Measurements from ENCODE around the gene SETD2. TPM values are rescaled to one million over a fixed set of nuclear protein-coding genes. Genes with fewer than 3 reads are reported as not detected.

Gene SETD2
- total and polyA plus RNA-seq, 9 of the 15 experiments (the other 6 are each of a cell fraction or from before 2014, with no cell fraction given) = 8.2 to 44.0 (median 33.6) TPM

DNA sequence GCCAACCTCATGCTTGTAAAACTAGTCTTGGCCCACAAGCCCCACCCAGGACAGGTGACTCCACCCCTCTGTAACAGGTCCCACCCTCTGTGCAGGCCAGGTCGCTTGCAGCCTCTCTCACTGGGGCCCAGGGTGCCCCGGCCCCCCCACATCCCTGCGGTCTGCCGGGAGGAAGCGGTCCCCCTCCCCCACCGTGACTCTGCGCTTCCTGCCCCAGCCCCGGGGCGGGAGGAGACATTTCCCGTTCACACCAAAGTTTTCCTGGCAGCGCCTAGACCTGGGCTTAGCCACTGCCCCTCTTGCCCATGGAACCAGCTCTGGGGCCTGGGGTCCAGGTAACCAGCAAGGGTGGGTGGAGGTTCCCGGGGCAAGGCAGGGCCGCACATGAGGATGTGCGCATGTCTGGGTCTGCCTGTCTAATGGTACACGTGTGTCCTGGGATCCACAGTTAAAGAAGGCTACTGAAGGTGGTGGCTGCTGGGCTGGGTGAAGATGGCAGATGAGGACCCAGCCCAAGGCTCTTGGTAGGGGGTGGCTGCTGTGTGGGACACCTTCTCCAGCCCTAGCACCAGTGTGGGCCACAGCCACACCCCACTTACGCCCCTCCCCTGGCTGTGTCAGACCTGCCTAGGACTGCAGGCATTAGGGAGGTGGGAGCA, 176.0 kb downstream of the SETD2 start (continued):
- TF ChIP-seq ZMIZ1 (IDR thresholded peaks at IDR 0.05; ENCODE audit: low read depth in 2 of 2, low read length in 2 of 2) (peak in 1 of 2 experiments; percentile 81; a peak in 1 of 4 replicates), MAZ (CRISPR knock-in tag; conservative IDR thresholded peaks at IDR 0.05 in 1 of 2, IDR thresholded peaks at IDR 0.05 in 1 of 2) (peak; percentile 97 to 98), FOXO4 (CRISPR knock-in tag; IDR thresholded peaks at IDR 0.05) (0 out of 2 replicates have a peak, but pooled peaks have one; percentile 42), NR4A1 (CRISPR knock-in tag; IDR thresholded peaks at IDR 0.05) (0 out of 2 replicates have a peak, but pooled peaks have one; percentile 60), NR4A1 (tag; IDR thresholded peaks at IDR 0.05) (peak; percentile 79; the same call in 1 of the 2 replicates), CCAR2 (IDR thresholded peaks at IDR 0.05; ENCODE audit: low read depth, low read length) (no peak), ELF2 (CRISPR knock-in tag; IDR thresholded peaks at IDR 0.05) (peak; percentile 62; the same call in 1 of the 2 replicates), XRCC5 (IDR thresholded peaks at IDR 0.05; ENCODE audit: low read depth, low read length) (peak; percentile 91), CCNT2 (IDR thresholded peaks at IDR 0.05; ENCODE audit: borderline replicate concordance, extremely low read depth, insufficient read length, low read depth, low read length) (peak; percentile 97), ARID2 (IDR thresholded peaks at IDR 0.05) (peak; percentile 39; the same call in 1 of the 2 replicates), RCOR1 (IDR thresholded peaks at IDR 0.05; ENCODE audit: borderline replicate concordance in 1 of 2, low read depth in 2 of 2, low read length in 2 of 2) (peak; percentile 55 to 79; a peak in 2 of 4 replicates), ID3 (CRISPR knock-in tag; IDR thresholded peaks at IDR 0.05) (no peak), ID3 (tag; IDR thresholded peaks at IDR 0.05) (peak; percentile 93), TSC22D4 (tag; IDR thresholded peaks at IDR 0.05) (no peak), MCM7 (IDR thresholded peaks at IDR 0.05) (peak in 1 of 2 experiments; percentile 89; a peak in 1 of 4 replicates), ZNF76 (CRISPR knock-in tag; IDR thresholded peaks at IDR 0.05; ENCODE audit: borderline replicate concordance) (peak; percentile 23; the same call in 1 of the 2 replicates), HNRNPUL1 (IDR thresholded peaks at IDR 0.05; ENCODE audit: low read length) (no peak)
- TF ChIP-seq, protein P1, sequence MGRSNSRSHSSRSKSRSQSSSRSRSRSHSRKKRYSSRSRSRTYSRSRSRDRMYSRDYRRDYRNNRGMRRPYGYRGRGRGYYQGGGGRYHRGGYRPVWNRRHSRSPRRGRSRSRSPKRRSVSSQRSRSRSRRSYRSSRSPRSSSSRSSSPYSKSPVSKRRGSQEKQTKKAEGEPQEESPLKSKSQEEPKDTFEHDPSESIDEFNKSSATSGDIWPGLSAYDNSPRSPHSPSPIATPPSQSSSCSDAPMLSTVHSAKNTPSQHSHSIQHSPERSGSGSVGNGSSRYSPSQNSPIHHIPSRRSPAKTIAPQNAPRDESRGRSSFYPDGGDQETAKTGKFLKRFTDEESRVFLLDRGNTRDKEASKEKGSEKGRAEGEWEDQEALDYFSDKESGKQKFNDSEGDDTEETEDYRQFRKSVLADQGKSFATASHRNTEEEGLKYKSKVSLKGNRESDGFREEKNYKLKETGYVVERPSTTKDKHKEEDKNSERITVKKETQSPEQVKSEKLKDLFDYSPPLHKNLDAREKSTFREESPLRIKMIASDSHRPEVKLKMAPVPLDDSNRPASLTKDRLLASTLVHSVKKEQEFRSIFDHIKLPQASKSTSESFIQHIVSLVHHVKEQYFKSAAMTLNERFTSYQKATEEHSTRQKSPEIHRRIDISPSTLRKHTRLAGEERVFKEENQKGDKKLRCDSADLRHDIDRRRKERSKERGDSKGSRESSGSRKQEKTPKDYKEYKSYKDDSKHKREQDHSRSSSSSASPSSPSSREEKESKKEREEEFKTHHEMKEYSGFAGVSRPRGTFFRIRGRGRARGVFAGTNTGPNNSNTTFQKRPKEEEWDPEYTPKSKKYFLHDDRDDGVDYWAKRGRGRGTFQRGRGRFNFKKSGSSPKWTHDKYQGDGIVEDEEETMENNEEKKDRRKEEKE (IDR thresholded peaks at IDR 0.05; ENCODE audit: borderline replicate concordance in 1 of 2, control insufficient read depth in 1 of 2, low read depth in 2 of 2, low read length in 1 of 2) = 0 out of 4 replicates have a peak, but pooled peaks of 1 of the 2 experiments have one; percentile 73
